Measurements from ENCODE around the gene CIAO2B. TPM values are rescaled to one million over a fixed set of nuclear protein-coding genes. Genes with fewer than 3 reads are reported as not detected.
A peak's percentile ranks its signal among the peaks of the same experiment; 100 is the strongest.

The CIAO2B gene
- total RNA-seq (2021), result 83.0 and 85.7 TPM in 2 replicates
- long read RNA-seq, transcript CIAO2B-203 (4 exons, 718 nt), result minor isoform, 9 of 75 reads
- long read RNA-seq, transcript CIAO2B-201 (5 exons, 676 nt), result major isoform, 54 of 75 reads
- long read RNA-seq, partial matches to known transcripts, result 3 of 75 reads
- long read RNA-seq, other reads (novel, unspliced or antisense), result 7 of 75 reads

GRCh38 chr16:66934138-66934838, at the start of gene CIAO2B:
TSS of gene CIAO2B (minus strand) at chr16:66934402. CDS start at chr16:66934364, 38 bp downstream.
- H3K4me3 Mint-ChIP-seq, result peak within 1 kb of the TSS; percentile 96 to 97
- Histone ChIP-seq H3K4me2 (ENCODE audit: insufficient read depth, insufficient read length, low read length) (peak within 1 kb of the TSS; percentile 95), H2BK5ac (ENCODE audit: insufficient read length, low read length) (no peak within 1 kb of the TSS), H3K79me2 (ENCODE audit: insufficient read depth, low read length) (no peaks in the 10 kb centered on the region), H4K5ac (ENCODE audit: insufficient read length, low read depth, low read length) (no peak within 1 kb of the TSS), H3K4me1 (ENCODE audit: insufficient read depth, low read length) (no peaks in the 10 kb centered on the region), H3K9me3 (ENCODE audit: control insufficient read depth, low read depth, low read length) (no peaks in the 10 kb centered on the region), H2BK20ac (ENCODE audit: low read depth, low read length, poor library complexity, severe bottlenecking) (no peak within 1 kb of the TSS), H3T11ph (ENCODE audit: low read length) (no peak within 1 kb of the TSS), H3K14ac (ENCODE audit: insufficient read depth, low read length) (peak within 1 kb of the TSS; percentile 82), H2BK15ac (ENCODE audit: low read depth, low read length) (no peak within 1 kb of the TSS), H4K20me1 (ENCODE audit: control insufficient read depth, insufficient read depth, insufficient read length) (no peaks in the 10 kb centered on the region), H3K4ac (ENCODE audit: low read depth, low read length) (no peak within 1 kb of the TSS), H3K23me2 (ENCODE audit: insufficient read length, low read depth, low read length, poor library complexity, severe bottlenecking) (peaks cover 16% of the 10 kb centered on the region), H3K23ac (ENCODE audit: insufficient read length, low read depth, low read length) (no peak within 1 kb of the TSS), H2AFZ (ENCODE audit: low read length) (no peak within 1 kb of the TSS), H3K79me1 (ENCODE audit: insufficient read depth, low read depth, low read length, poor library complexity, severe bottlenecking) (no peaks in the 10 kb centered on the region), H4K91ac (ENCODE audit: insufficient read length, low read depth, low read length) (no peak within 1 kb of the TSS), H4K8ac (replicated peaks; ENCODE audit: insufficient read length, low read depth, low read length) (no peak within 1 kb of the TSS), H2BK120ac (ENCODE audit: low read depth, low read length, poor library complexity, severe bottlenecking) (no peak within 1 kb of the TSS), H3K27me3 (ENCODE audit: insufficient read depth, low read length) (no peaks in the 10 kb centered on the region), H3K56ac (ENCODE audit: insufficient read length, low read depth, low read length) (no peak within 1 kb of the TSS), H2BK12ac (ENCODE audit: insufficient read length, low read depth, low read length) (no peak within 1 kb of the TSS), H2AK5ac (ENCODE audit: insufficient read length, low read length) (no peak within 1 kb of the TSS), H3K18ac (ENCODE audit: insufficient read length, low read depth, low read length) (peak within 1 kb of the TSS; percentile 27), H3K27ac (ENCODE audit: insufficient read length, low read depth, low read length) (no peak within 1 kb of the TSS), H3K9ac (ENCODE audit: extremely low read depth, insufficient read length, low read length) (peak within 1 kb of the TSS; percentile 66)
- peaks cover 13 to 27% of the 10 kb centered on the region in 2 experiments for H3K4me1 Mint-ChIP-seq
- peak within 1 kb of the TSS; percentile 18 to 95 (median 79); a peak in 4 of 7 replicates for H3K27ac Mint-ChIP-seq
- DNase-seq, result peak; percentile 74
- H3K27me3 Mint-ChIP-seq (ENCODE audit: low read depth), result no peaks in the 10 kb centered on the region
- no peaks in the 10 kb centered on the region for H3K9me3 Mint-ChIP-seq
- TF ChIP-seq CTCF (conservative IDR thresholded peaks at IDR 0.05), result no peak
- peaks cover 5 to 24% (median 6%) of the 10 kb centered on the region in 3 experiments for H3K36me3 Mint-ChIP-seq (ENCODE audit: insufficient read depth in 1 of 3, low read depth in 3 of 3)
- WGBS (ENCODE audit: extremely low coverage, insufficient read length, low lambda C conversion rate), result no CpG with 5 or more reads among the region's 76 CpGs
